K562 (cell line): ENCODE results near the gene ZNF296. TPM values are rescaled to one million over a fixed set of nuclear protein-coding genes. Genes with fewer than 3 reads are reported as not detected.

Experiments
- ATAC-seq: fragments of 200-7000 bp; cut with Tn5 transposase; 3 replicates; pipeline ENCODE4 v1.9.1; 2020; ENCODE audit warnings: moderate library complexity
- BruUV-seq: library from RNA; stranded (reverse); fragments of 400-500 nt; replicated peaks from 2 replicates; lab custom pipeline; 2021; lab: Mats Ljungman, UMichigan
- CTCF ChIA-PET: fragments of 300-600 bp; formaldehyde crosslinking; extraction: SDS; loops from one replicate; lab custom pipeline; 2021; ENCODE audit warnings: low intra/inter-chr PET ratio; lab: Yijun Ruan, JAX
- POLR2A ChIA-PET: fragments of 300-600, 350-650 bp; sonication (Branson Sonifier 250); formaldehyde crosslinking; extraction: SDS; loops from one replicate; lab custom pipeline; 2021; ENCODE audit warnings: antibody characterized with exemption, inconsistent platforms; lab: Yijun Ruan, JAX
- DNase-seq, 4 experiments: peaks; one replicate each; pipeline versions ENCODE4 v3.0.0 to v3.0.0-alpha.2; 2011 to 2018; ENCODE audit warnings: low spot score in 3 of 4, mixed read lengths in 3 of 4; ENCODE audit errors: extremely low read depth in 1 of 4
- FAIRE-seq: peaks from 2 replicates; lab custom pipeline; 2011; peaks lifted over from hg19 to GRCh38; lab: Jason Lieb, UNC
- H2AFZ ChIP-seq: 2 replicates; pipeline ENCODE4 v1.6.0; 2011; ENCODE audit warnings: low read depth, low read length, control low read depth, inconsistent platforms
- H3K27ac ChIP-seq: fragments of 200-600 bp; 3 replicates; pipeline ENCODE4 v1.8.0; 2011; ENCODE audit warnings: low read depth, mild to moderate bottlenecking, control low read depth, inconsistent platforms, low read length, moderate library complexity, mixed read lengths; ENCODE audit errors: extremely low read depth
- H3K27me3 ChIP-seq, 2 experiments: fragments of 300-600 bp in 1 of 2; 2 replicates in 1 of 2; 3 replicates in 1 of 2; pipeline versions ENCODE4 v1.6.0 to v1.8.0; 2011; ENCODE audit warnings: inconsistent platforms in 2 of 2, low read length in 2 of 2, mild to moderate bottlenecking in 1 of 2, mixed read lengths in 1 of 2, moderate library complexity in 1 of 2; ENCODE audit not compliant: control insufficient read depth in 2 of 2, insufficient read depth in 2 of 2
- H3K36me3 ChIP-seq: fragments of 300-600 bp; 3 replicates; pipeline ENCODE4 v1.8.0; 2011; ENCODE audit warnings: mild to moderate bottlenecking, low read length, inconsistent platforms; ENCODE audit not compliant: control insufficient read depth, insufficient read depth
- H3K4me1 ChIP-seq, 2 experiments: fragments of 200-600 bp in 1 of 2; replicated peaks in 1 of 2; 2 replicates in 1 of 2; 3 replicates in 1 of 2; pipeline versions ENCODE4 v1.5.1 to v1.8.0; 2011; ENCODE audit warnings: inconsistent platforms in 2 of 2, low read length in 2 of 2, mild to moderate bottlenecking in 1 of 2, mixed read lengths in 1 of 2, moderate library complexity in 1 of 2; ENCODE audit not compliant: control insufficient read depth in 2 of 2, insufficient read depth in 2 of 2
- H3K4me2 ChIP-seq: 2 replicates; pipeline ENCODE4 v1.6.1; 2011; ENCODE audit warnings: low read length, control low read depth, inconsistent platforms, mixed read lengths; ENCODE audit not compliant: insufficient read depth
- H3K4me3 ChIP-seq: fragments of 200-600 bp; sonication (generic), shearing (Covaris generic); 2 replicates; pipeline ENCODE4 v1.5.1; 2016; ENCODE audit warnings: control low read depth, inconsistent platforms
- H3K79me2 ChIP-seq: fragments of 200-600 bp; 3 replicates; pipeline ENCODE4 v1.8.0; 2011; ENCODE audit warnings: low read length, inconsistent platforms; ENCODE audit not compliant: control insufficient read depth, insufficient read depth
- H3K9ac ChIP-seq, 2 experiments: 2 replicates each; pipeline versions ENCODE4 v1.6.0 to v1.6.1; 2011; ENCODE audit warnings: low read depth in 2 of 2, low read length in 2 of 2, control low read depth in 1 of 2, inconsistent platforms in 1 of 2, mild to moderate bottlenecking in 1 of 2, mixed read lengths in 1 of 2; ENCODE audit not compliant: insufficient read depth in 1 of 2
- H3K9me1 ChIP-seq: one replicate; pipeline ENCODE4 v1.6.0; 2011; ENCODE audit warnings: inconsistent platforms, mild to moderate bottlenecking, low read length, moderate library complexity; ENCODE audit not compliant: control insufficient read depth, insufficient read depth
- H3K9me3 ChIP-seq: replicated peaks from 2 replicates; pipeline ENCODE4 v1.5.1; 2011; ENCODE audit warnings: low read depth, low read length, inconsistent platforms; ENCODE audit not compliant: control insufficient read depth, insufficient read depth
- H4K20me1 ChIP-seq: replicated peaks from 2 replicates; pipeline ENCODE4 v1.6.1; 2011; ENCODE audit warnings: low read length, inconsistent platforms, mixed read lengths; ENCODE audit not compliant: control insufficient read depth, insufficient read depth
- CBX1 ChIP-seq: sonication (generic); IDR thresholded peaks from 2 replicates; pipeline ENCODE4 v1.6.1; 2016; ENCODE audit warnings: antibody characterized with exemption, low read depth, mild to moderate bottlenecking
- ELF2 ChIP-seq: fragments of 250-450 bp; sonication (Bioruptor Pico); IDR thresholded peaks from 2 replicates; pipeline ENCODE4 v1.5.0; 2021; ENCODE audit warnings: mild to moderate bottlenecking
- FOS ChIP-seq: IDR thresholded peaks from 3 replicates; pipeline ENCODE4 v1.6.1; 2011; ENCODE audit not compliant: insufficient read length; ENCODE audit errors: extremely low read depth
- KAT7 ChIP-seq: sonication (generic); formaldehyde crosslinking; IDR thresholded peaks from 2 replicates; pipeline ENCODE4 v1.8.0; 2022; ENCODE audit warnings: missing genetic modification reagents, mild to moderate bottlenecking, borderline replicate concordance
- KDM4B ChIP-seq, 2 experiments: fragments of 450-650 bp in 1 of 2; sonication (generic) in 1 of 2; IDR thresholded peaks; 2 replicates each; pipeline ENCODE4 v1.6.1; 2016 to 2017; ENCODE audit warnings: borderline replicate concordance in 2 of 2, antibody characterized with exemption in 1 of 2, low read depth in 1 of 2, mild to moderate bottlenecking in 1 of 2
- NCOA2 ChIP-seq, 2 experiments: fragments of 450-650 bp; IDR thresholded peaks; 2 replicates each; pipeline ENCODE4 v1.6.1; 2018; ENCODE audit warnings: mild to moderate bottlenecking in 2 of 2, moderate library complexity in 1 of 2; ENCODE audit not compliant: partially characterized antibody in 2 of 2
- NFE2L1 ChIP-seq: fragments of 450-650 bp; IDR thresholded peaks from 2 replicates; pipeline ENCODE4 v1.6.1; 2016; ENCODE audit warnings: missing genetic modification characterization, low read depth, mild to moderate bottlenecking, missing compliant biosample characterization, moderate library complexity, borderline replicate concordance
- SMAD2 ChIP-seq: fragments of 150-350 bp; IDR thresholded peaks from 2 replicates; pipeline ENCODE4 v1.6.1; 2014; ENCODE audit warnings: low read depth, mild to moderate bottlenecking, low read length
- TAF7 ChIP-seq: fragments of 450-650 bp; IDR thresholded peaks from 2 replicates; pipeline ENCODE4 v1.6.1; 2016; ENCODE audit warnings: missing genetic modification characterization, missing compliant biosample characterization
- VEZF1 ChIP-seq: fragments of 200-800 bp; sonication (Bioruptor generic); IDR thresholded peaks from 2 replicates; pipeline ENCODE4 v1.6.1; 2017; ENCODE audit warnings: missing genetic modification characterization, missing compliant biosample characterization
- ZKSCAN3 ChIP-seq: fragments of 250-450 bp; sonication (Bioruptor Pico); IDR thresholded peaks from 2 replicates; pipeline ENCODE4 v1.4.0; 2020
- ZNF143 ChIP-seq: sonication (generic); formaldehyde crosslinking; IDR thresholded peaks from 2 replicates; pipeline ENCODE4 v1.9.0; 2022; ENCODE audit warnings: mild to moderate bottlenecking, missing genetic modification reagents
- WGBS: fragments of 100-300 bp; shearing (Covaris generic); methylation state at CpG from one replicate; pipeline ENCODE4 v1.1.6; 2016; ENCODE audit warnings: low coverage, mixed read lengths; ENCODE audit not compliant: insufficient coverage; ENCODE audit errors: missing lambda C conversion rate; 5-methylcytosine and 5-hydroxymethylcytosine counted together
- in situ Hi-C: fragments of 300-500 bp; cut with MboI; formaldehyde crosslinking; loops from 4 replicates; pipeline ENCODE4 v1.15.0; 2018; ENCODE audit warnings: inconsistent platforms, mixed read lengths
- intact Hi-C: fragments of 100-400 bp; cut with micrococcal nuclease; formaldehyde crosslinking; loops from 2 replicates; pipeline ENCODE4 v1.14.2; 2022
- polyA plus RNA-seq, 8 experiments: library from polyadenylated mRNA; depleted of rRNA in 4 of 8; stranded (reverse) in 5 of 8; unstranded in 3 of 8; fragments of >200 nt; fragmentation: Nextera tagmentation in 2 of 8; fragmentation: Illumina TruSeq in 1 of 8; extraction: Ambion mirVana in 2 of 8; extraction: Trizol in 1 of 8; gene quantifications; 2 replicates each; pipeline versions ENCODE4 v1.2.1 to v1.2.3, GENCODE V29; 2011 to 2014; ENCODE audit warnings: inconsistent platforms in 1 of 8, missing spikeins in 1 of 8
- total RNA-seq, 7 experiments: library from RNA; depleted of rRNA in 6 of 7; stranded (reverse); fragments of >200 nt in 6 of 7; fragmentation: Illumina TruSeq in 2 of 7; extraction: Trizol in 2 of 7; gene quantifications; 2 replicates each; pipeline versions ENCODE4 v1.2.1 to v1.2.3, GENCODE V29; 2011 to 2021; ENCODE audit warnings: low replicate concordance in 1 of 7

Gene ZNF296
- total and polyA plus RNA-seq, 9 of the 15 experiments (the other 6 are each of a cell fraction or from before 2014, with no cell fraction given), result 0.03 to 8.8 (median 0.47) TPM; not detected in 1

- TF ChIP-seq VEZF1 (CRISPR knock-in tag) (no peak), KDM4B (IDR thresholded peaks at IDR 0.05; ENCODE audit: borderline replicate concordance in 2 of 2, low read depth in 1 of 2) (no peak)
Measured at GRCh38 chr19:45123440-45123850, 47.2 kb upstream of the ZNF296 start (continued).

- no peaks in the 10 kb centered on the region for H3K9me3 ChIP-seq
- ChIA-PET CTCF (no interaction called here), POLR2A (interaction anchor here (0.8 to 1.3 kb wide), 2 partner anchors 12 to 25 kb away, joined by 3 to 4 read pairs; no protein-coding TSS in a partner anchor)
- no peak overlapping the region for H3K4me3 ChIP-seq
- in situ Hi-C loops, result no loop called here
- H3K79me2 ChIP-seq, result peaks cover 46% of the 10 kb centered on the region
- FAIRE-seq (no peak), DNase-seq (no peak), ATAC-seq (no peak)
- H3K27me3 ChIP-seq, result no peaks in the 10 kb centered on the region
- H2AFZ ChIP-seq, result no peak overlapping the region
- H4K20me1 ChIP-seq, result peaks cover 43% of the 10 kb centered on the region
- intact Hi-C loops, result no loop called here
- peaks cover 7% of the 10 kb centered on the region for H3K9me1 ChIP-seq
- no peak overlapping the region for H3K4me2 ChIP-seq
- BruUV-seq, result no TSS peak
- no peak overlapping the region for H3K27ac ChIP-seq
- 78% methylated on average over 6 of the region's 6 CpGs for WGBS
- H3K36me3 ChIP-seq, result peaks cover 11% of the 10 kb centered on the region; the same call in 2 of the 3 replicates
- peaks cover 10 to 28% of the 10 kb centered on the region in 2 experiments for H3K4me1 ChIP-seq
- no peak for TF ChIP-seq ELF2 (CRISPR knock-in tag)
- TF ChIP-seq KAT7 (CRISPR knock-in tag), result no peak
- TF ChIP-seq ZKSCAN3 (CRISPR knock-in tag), result no peak
- no peak for TF ChIP-seq SMAD2
- TF ChIP-seq NFE2L1, result no peak
- no peak for TF ChIP-seq NCOA2 (IDR thresholded peaks at IDR 0.05; ENCODE audit: partially characterized antibody in 2 of 2)
- no peak for TF ChIP-seq FOS
- no peak for TF ChIP-seq ZNF143
- no peak for TF ChIP-seq TAF7 (tag)
- no peak for TF ChIP-seq CBX1
- TF ChIP-seq, all 486 proteins: peak for 0
- H3K9ac ChIP-seq, result no peak overlapping the region
Measured at GRCh38 chr19:45122832-45123231, 46.6 kb upstream of the ZNF296 start.
